Psoas muscle (tissue), 8 donors: ENCODE measurements around the gene FUT1. TPM values are rescaled to one million over a fixed set of nuclear protein-coding genes. Genes with fewer than 3 reads are reported as not detected.

ENCODE experiments used
- ATAC-seq, 4 donors: fragments of 200-7000 bp; cut with Tn5 transposase; one replicate each; pipeline ENCODE4 v1.9.1; 2020; ENCODE audit warnings: moderate library complexity in 3 of 4, mild to moderate bottlenecking in 2 of 4
- DNase-seq, 2 donors: peaks; one replicate each; pipeline ENCODE4 v3.0.0-alpha.2; 2020
- H3K27ac ChIP-seq: fragments of 200-600 bp; one replicate; pipeline ENCODE4 v1.8.0; 2022
- H3K27me3 ChIP-seq, 3 donors: fragments of 200-600 bp in 1 of 3; one replicate each; pipeline versions ENCODE4 v1.6.1 to v1.8.0; 2013 to 2022; ENCODE audit warnings: low read length in 2 of 3, mild to moderate bottlenecking in 2 of 3, moderate library complexity in 1 of 3; ENCODE audit not compliant: insufficient read depth in 3 of 3
- H3K36me3 ChIP-seq, 2 donors: fragments of 200-600 bp in 1 of 2; one replicate each; pipeline versions ENCODE4 v1.6.1 to v1.8.0; 2013 to 2022; ENCODE audit warnings: low read depth in 1 of 2, mild to moderate bottlenecking in 1 of 2, moderate library complexity in 1 of 2; ENCODE audit not compliant: insufficient read depth in 1 of 2
- H3K4me1 ChIP-seq: fragments of 200-600 bp; one replicate; pipeline ENCODE4 v1.8.0; 2022
- H3K4me3 ChIP-seq: fragments of 200-600 bp; one replicate; pipeline ENCODE4 v1.8.0; 2022; ENCODE audit warnings: mild to moderate bottlenecking
- H3K9me3 ChIP-seq: fragments of 200-600 bp; one replicate; pipeline ENCODE4 v1.8.0; 2022
- CTCF ChIP-seq: fragments of 200-600 bp; IDR thresholded peaks from one replicate; pipeline ENCODE4 v1.8.0; 2022; ENCODE audit warnings: antibody characterized with exemption
- WGBS, 3 donors: extraction: QIAGEN DNeasy Blood & Tissue Kit; methylation state at CpG; one replicate each; pipeline versions ENCODE4 v1.1.6 to v1.1.7; 2013; 5-methylcytosine and 5-hydroxymethylcytosine counted together
- intact Hi-C, 2 donors: fragments of 100-400 bp; cut with DNase I; formaldehyde crosslinking; loops; one replicate each; pipeline versions ENCODE4 v1.11.0 to v1.14.2; 2022
- polyA plus RNA-seq, 3 donors: library from polyadenylated mRNA; stranded (reverse); fragments of 200-250 nt; gene quantifications; one replicate each; pipeline ENCODE4 v1.2.3, GENCODE V29; 2013
- total RNA-seq, 4 donors: library from RNA; stranded (reverse); fragmentation: NEBNext Ultra II Directional in 2 of 4; extraction: Animal tissue kit (Norgen Biotek cat#: 25700) in 2 of 4; gene quantifications; one replicate each; pipeline versions ENCODE4 v1.2.1 to v1.2.4, GENCODE V29; 2021 to 2023
- donor health status: healthy with polysubstance abuse.
- donor health status: DM: no; HTN: no; CAD: no; lungs with moderate emphysema.
- donor health status: Bipolar disorder and iron deficiency.
- donor health status: healthy.
- donor health status: DM: yes; HTN: yes; CAD: no.
- donor health status: DM: no; HTN: no; CAD: no.
- donor health status: DM: no; HTN: no; CAD: no.
- donor health status: DM: yes; HTN: yes; CAD: no.

The FUT1 gene
- total and polyA plus RNA-seq, 7 donors, result 1.1 to 2.3 (median 1.6) TPM

GRCh38 chr19:48714759-48715675 lies 37.4 kb downstream of the FUT1 start:
- TF ChIP-seq CTCF, result no peak
- intact Hi-C loops, result loop anchor here (5.0 kb wide), 1 partner anchor 38 kb away; no protein-coding TSS in a partner anchor
- DNase-seq, result peak in 1 of 2 donors; percentile 59
- no peaks in the 10 kb centered on the region for H3K27me3 ChIP-seq
- peak overlapping the region; percentile 91 for H3K27ac ChIP-seq
- no peaks in the 10 kb centered on the region for H3K9me3 ChIP-seq
- ATAC-seq, result no peak
- peaks cover 0 to 17% of the 10 kb centered on the region in 2 donors for H3K36me3 ChIP-seq
- H3K4me3 ChIP-seq, result peak overlapping the region; percentile 78
- peaks cover 35% of the 10 kb centered on the region for H3K4me1 ChIP-seq
- 32 to 41% (median 37%) methylated on average over 26 of the region's 26 CpGs for WGBS, 3 donors

GRCh38 chr19:48713864-48714755 lies 38.3 kb downstream of the FUT1 start:
- peak; percentile 99 to 100 for DNase-seq
- no peak for TF ChIP-seq CTCF
- WGBS, 3 donors, result 5 to 10% (median 6%) methylated on average over 64 to 67 of the region's 67 CpGs
- peak; percentile 82 to 90 (median 89) for ATAC-seq
- peak overlapping the region; percentile 91 for H3K27ac ChIP-seq
- peaks cover 35% of the 10 kb centered on the region for H3K4me1 ChIP-seq
- H3K36me3 ChIP-seq, result peaks cover 0 to 17% of the 10 kb centered on the region in 2 donors
- intact Hi-C loops, result loop anchor here in 1 of 2 donors (5.0 kb wide), 1 partner anchor 37 kb away; no protein-coding TSS in a partner anchor
- no peaks in the 10 kb centered on the region for H3K27me3 ChIP-seq
- H3K9me3 ChIP-seq, result no peaks in the 10 kb centered on the region
- peak overlapping the region; percentile 78 for H3K4me3 ChIP-seq

GRCh38 chr19:48713041-48713863 lies 39.2 kb downstream of the FUT1 start:
- no peaks in the 10 kb centered on the region for H3K9me3 ChIP-seq
- no peak for ATAC-seq
- H3K27ac ChIP-seq, result peak overlapping the region; percentile 91
- intact Hi-C loops, result loop anchor here in 1 of 2 donors (5.0 kb wide), 1 partner anchor 36 kb away; no protein-coding TSS in a partner anchor
- H3K4me1 ChIP-seq, result peaks cover 35% of the 10 kb centered on the region
- H3K27me3 ChIP-seq, result no peaks in the 10 kb centered on the region
- TF ChIP-seq CTCF, result no peak
- DNase-seq, result peak in 1 of 2 donors; percentile 53
- WGBS, 3 donors, result 43 to 48% (median 46%) methylated on average over 24 to 25 of the region's 25 CpGs
- peak overlapping the region; percentile 78 for H3K4me3 ChIP-seq
- peaks cover 0 to 17% of the 10 kb centered on the region in 2 donors for H3K36me3 ChIP-seq

DNA sequence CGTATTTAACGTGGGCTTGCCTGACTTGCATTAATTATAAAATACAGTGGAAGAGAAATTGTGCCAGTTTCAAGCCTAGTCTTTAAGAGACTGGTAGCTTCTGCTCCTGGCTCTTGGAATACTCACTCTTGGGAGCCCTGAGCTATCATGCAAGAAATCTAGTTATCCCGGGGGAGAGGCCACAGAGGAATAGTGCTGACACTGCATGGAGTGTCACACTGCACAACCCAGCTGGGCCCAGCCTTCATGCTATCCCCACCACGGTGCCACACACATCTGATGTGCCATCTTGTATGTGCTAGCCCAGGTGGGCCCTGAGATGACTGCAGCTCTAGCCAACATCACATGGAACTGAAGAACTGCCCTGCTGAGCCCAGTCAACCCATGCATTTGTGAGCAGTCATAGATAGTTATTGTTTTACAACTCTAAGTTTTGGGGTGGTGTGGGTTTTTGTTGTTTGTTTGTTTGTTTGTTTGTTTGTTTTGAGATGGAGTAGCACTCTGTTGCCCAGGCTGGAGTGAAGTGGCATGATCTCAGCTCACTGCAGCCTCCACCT lies 41.3 kb downstream of the FUT1 start:
- Histone ChIP-seq H3K27ac (no peak overlapping the region), H3K4me3 (no peak overlapping the region), H3K27me3 (no peaks in the 10 kb centered on the region), H3K36me3 (peaks cover 0 to 17% of the 10 kb centered on the region in 2 donors), H3K9me3 (no peaks in the 10 kb centered on the region), H3K4me1 (peaks cover 21% of the 10 kb centered on the region)
- DNase-seq (no peak), ATAC-seq (no peak)
- intact Hi-C loops, result loop anchor here in 1 of 2 donors (5.0 kb wide), 1 partner anchor 34 kb away; no protein-coding TSS in a partner anchor
- TF ChIP-seq CTCF, result no peak
- WGBS, 3 donors, result 51 to 65% (median 61%) methylated on average over 4 of the region's 4 CpGs
